GM20431 (cell line): ENCODE data around the gene NPHP1.
"Not testable (repeated sequence)": the region's sequence is repeated elsewhere in the genome, so short reads cannot be mapped to it uniquely, and the experiment has no call there.

Experiments used
- in situ Hi-C: fragments of 300-500 bp; cut with MseI, MboI; formaldehyde crosslinking; loops from one replicate; pipeline ENCODE4 v1.15.0; 2020; ENCODE audit warnings: low sequenced_read_pairs; ENCODE audit not compliant: unreplicated experiment

NPHP1 gene

GRCh38 chr2:110083162-110083561 lies 121.7 kb downstream of the NPHP1 start:
- in situ Hi-C loops: not testable (repeated sequence)

GRCh38 chr2:110078104-110078503 lies 126.7 kb downstream of the NPHP1 start:
- in situ Hi-C loops: not testable (repeated sequence)

GRCh38 chr2:110075896-110076295 lies 128.9 kb downstream of the NPHP1 start:
- in situ Hi-C loops: not testable (repeated sequence)
